ENCODE data around the gene HOXD4. TPM values are rescaled to one million over a fixed set of nuclear protein-coding genes. Genes with fewer than 3 reads are reported as not detected.

HOXD4 gene
- total RNA-seq, 1 donor from 2014 or later = not detected

DNA sequence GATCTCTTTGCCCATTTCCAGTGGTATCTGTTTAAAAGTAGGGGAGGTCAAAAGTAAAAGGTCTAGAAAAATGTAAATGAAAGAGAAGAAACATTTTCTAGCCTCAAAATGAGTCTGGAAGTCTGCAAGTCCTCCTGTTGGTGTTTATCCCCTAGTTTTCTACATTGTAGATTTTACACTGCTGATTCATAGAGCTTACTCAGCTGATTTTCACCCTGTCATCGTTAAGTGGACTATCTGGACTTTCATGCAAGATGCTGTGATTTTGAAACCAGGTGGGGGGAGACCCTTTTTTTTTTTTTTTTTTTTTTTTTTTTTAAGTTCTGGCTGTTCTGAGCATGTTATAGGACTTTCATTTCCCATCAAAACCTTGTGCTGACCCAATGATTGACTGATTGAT is 16.0 kb downstream of the HOXD4 start:
- H3K4me3 Mint-ChIP-seq = no peak overlapping the region
- no peaks in the 10 kb centered on the region for H3K36me3 Mint-ChIP-seq (ENCODE audit: low read depth)
- peaks cover 5% of the 10 kb centered on the region for H3K9me3 Mint-ChIP-seq
- ChIA-PET CTCF (interaction anchor here (1.3 kb wide), 1 partner anchor 484 kb away, joined by 4 read pairs; no protein-coding TSS in a partner anchor), POLR2A (no interaction called here)
- peaks cover 2% of the 10 kb centered on the region for H3K4me1 Mint-ChIP-seq
- no peak overlapping the region for H3K27ac Mint-ChIP-seq
- DNase-seq (no peak), ATAC-seq (ENCODE audit: low read depth) (no peak)
- H3K27me3 Mint-ChIP-seq = peaks cover 59% of the 10 kb centered on the region
- intact Hi-C loops (cut with micrococcal nuclease) = loop anchor here (10.0 kb wide), 1 partner anchor 1833 kb away; the partner anchor contains the start of gene SP9
- TF ChIP-seq, protein P1, sequence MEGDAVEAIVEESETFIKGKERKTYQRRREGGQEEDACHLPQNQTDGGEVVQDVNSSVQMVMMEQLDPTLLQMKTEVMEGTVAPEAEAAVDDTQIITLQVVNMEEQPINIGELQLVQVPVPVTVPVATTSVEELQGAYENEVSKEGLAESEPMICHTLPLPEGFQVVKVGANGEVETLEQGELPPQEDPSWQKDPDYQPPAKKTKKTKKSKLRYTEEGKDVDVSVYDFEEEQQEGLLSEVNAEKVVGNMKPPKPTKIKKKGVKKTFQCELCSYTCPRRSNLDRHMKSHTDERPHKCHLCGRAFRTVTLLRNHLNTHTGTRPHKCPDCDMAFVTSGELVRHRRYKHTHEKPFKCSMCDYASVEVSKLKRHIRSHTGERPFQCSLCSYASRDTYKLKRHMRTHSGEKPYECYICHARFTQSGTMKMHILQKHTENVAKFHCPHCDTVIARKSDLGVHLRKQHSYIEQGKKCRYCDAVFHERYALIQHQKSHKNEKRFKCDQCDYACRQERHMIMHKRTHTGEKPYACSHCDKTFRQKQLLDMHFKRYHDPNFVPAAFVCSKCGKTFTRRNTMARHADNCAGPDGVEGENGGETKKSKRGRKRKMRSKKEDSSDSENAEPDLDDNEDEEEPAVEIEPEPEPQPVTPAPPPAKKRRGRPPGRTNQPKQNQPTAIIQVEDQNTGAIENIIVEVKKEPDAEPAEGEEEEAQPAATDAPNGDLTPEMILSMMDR (IDR thresholded peaks at IDR 0.05) = no peak

DNA sequence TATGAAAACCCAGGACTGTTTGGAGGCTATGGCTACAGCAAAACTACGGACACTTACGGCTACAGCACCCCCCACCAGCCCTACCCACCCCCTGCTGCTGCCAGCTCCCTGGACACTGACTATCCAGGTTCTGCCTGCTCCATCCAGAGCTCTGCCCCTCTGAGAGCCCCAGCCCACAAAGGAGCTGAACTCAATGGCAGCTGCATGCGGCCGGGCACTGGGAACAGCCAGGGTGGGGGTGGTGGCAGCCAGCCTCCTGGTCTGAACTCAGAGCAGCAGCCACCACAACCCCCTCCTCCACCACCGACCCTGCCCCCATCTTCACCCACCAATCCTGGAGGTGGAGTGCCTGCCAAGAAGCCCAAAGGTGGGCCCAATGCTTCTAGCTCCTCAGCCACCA is 17.8 kb downstream of the HOXD4 start:
- POLR2A ChIA-PET = no interaction called here
- no peak for ATAC-seq (ENCODE audit: low read depth)
- TF ChIP-seq, protein P1 (IDR thresholded peaks at IDR 0.05) = no peak
- H3K9me3 Mint-ChIP-seq = peaks cover under 1% of the 10 kb centered on the region
- CTCF ChIA-PET = no interaction called here
- intact Hi-C loops (cut with micrococcal nuclease) = loop anchor here (10.0 kb wide), 1 partner anchor 1834 kb away; the partner anchor contains the start of gene SP9
- H3K27ac Mint-ChIP-seq = no peak overlapping the region
- H3K27me3 Mint-ChIP-seq = peaks cover 60% of the 10 kb centered on the region
- no peaks in the 10 kb centered on the region for H3K36me3 Mint-ChIP-seq (ENCODE audit: low read depth)
- H3K4me3 Mint-ChIP-seq = no peak overlapping the region
- no peak for DNase-seq
- peaks cover 4% of the 10 kb centered on the region for H3K4me1 Mint-ChIP-seq

- ATAC-seq (ENCODE audit: low read depth) = no peak
- DNase-seq = no peak
- Mint-ChIP-seq H3K9me3 (no peaks in the 10 kb centered on the region), H3K27me3 (peaks cover 60% of the 10 kb centered on the region), H3K4me3 (no peak overlapping the region), H3K4me1 (peaks cover 4% of the 10 kb centered on the region), H3K27ac (no peak overlapping the region), H3K36me3 (ENCODE audit: low read depth) (no peaks in the 10 kb centered on the region)
- ChIA-PET CTCF (no interaction called here), POLR2A (no interaction called here)
- TF ChIP-seq, protein P1 (IDR thresholded peaks at IDR 0.05) = no peak
- intact Hi-C loops (cut with micrococcal nuclease) = loop anchor here (10.0 kb wide), 1 partner anchor 1835 kb away; the partner anchor contains the start of gene SP9
These were observed 18.4 kb downstream of the HOXD4 start for GRCh38 chr2:176169711-176170110.

- H3K27me3 Mint-ChIP-seq = peaks cover 64% of the 10 kb centered on the region
- no peak overlapping the region for H3K27ac Mint-ChIP-seq
- TF ChIP-seq, protein P1 (IDR thresholded peaks at IDR 0.05) = no peak
- ChIA-PET CTCF (no interaction called here), POLR2A (no interaction called here)
- ATAC-seq (ENCODE audit: low read depth) = no peak
- peaks cover 4% of the 10 kb centered on the region for H3K4me1 Mint-ChIP-seq
- H3K36me3 Mint-ChIP-seq (ENCODE audit: low read depth) = no peaks in the 10 kb centered on the region
- H3K9me3 Mint-ChIP-seq = no peaks in the 10 kb centered on the region
- DNase-seq = no peak
- no peak overlapping the region for H3K4me3 Mint-ChIP-seq
- intact Hi-C loops (cut with micrococcal nuclease) = no loop called here
These were observed 19.4 kb downstream of the HOXD4 start for GRCh38 chr2:176170602-176171305.

- Mint-ChIP-seq H3K4me1 (peaks cover 4% of the 10 kb centered on the region), H3K9me3 (no peaks in the 10 kb centered on the region), H3K4me3 (no peak overlapping the region), H3K36me3 (ENCODE audit: low read depth) (no peaks in the 10 kb centered on the region), H3K27ac (no peak overlapping the region), H3K27me3 (peaks cover 66% of the 10 kb centered on the region)
- intact Hi-C loops (cut with micrococcal nuclease) = no loop called here
- DNase-seq (no peak), ATAC-seq (ENCODE audit: low read depth) (no peak)
- ChIA-PET POLR2A (no interaction called here), CTCF (no interaction called here)
- TF ChIP-seq, protein P1 (IDR thresholded peaks at IDR 0.05) = no peak
These were observed 20.1 kb downstream of the HOXD4 start for GRCh38 chr2:176171351-176172006.
